ENCODE data around the gene ZBTB7C. TPM values are rescaled to one million over a fixed set of nuclear protein-coding genes. Genes with fewer than 3 reads are reported as not detected.

The ZBTB7C gene
- total and polyA plus RNA-seq, 4 donors, result 0.19 to 1.1 (median 0.45) TPM

- WGBS, result 21% methylated on average over 5 of the region's 5 CpGs
- Histone ChIP-seq H3K4me1 (ENCODE audit: control insufficient read depth in 4 of 4, insufficient read depth in 4 of 4, low read length in 3 of 4) (peaks cover 8 to 26% (median 23%) of the 10 kb centered on the region in 4 donors), H3K27ac (ENCODE audit: low read depth in 1 of 2, low read length in 2 of 2) (peak overlapping the region; percentile 14 to 30), H3K36me3 (ENCODE audit: control insufficient read depth in 4 of 4, insufficient read depth in 3 of 4, low read depth in 1 of 4, low read length in 3 of 4) (no peaks in the 10 kb centered on the region), H3K4me3 (ENCODE audit: low read depth in 1 of 3, low read length in 3 of 3) (no peak overlapping the region), H3K27me3 (ENCODE audit: control insufficient read depth in 4 of 4, insufficient read depth in 4 of 4, low read length in 3 of 4) (no peaks in the 10 kb centered on the region), H3K9ac (ENCODE audit: low read depth in 1 of 2, low read length in 2 of 2) (no peak overlapping the region), H3K9me3 (ENCODE audit: control insufficient read depth in 4 of 4, low read length in 3 of 4) (no peaks in the 10 kb centered on the region)
- TF ChIP-seq SP1 (IDR thresholded peaks at IDR 0.05), result peak; percentile 79
- no peak for TF ChIP-seq REST (IDR thresholded peaks at IDR 0.05)
- no peak for TF ChIP-seq TAF1 (conservative IDR thresholded peaks at IDR 0.05)
- TF ChIP-seq MAX (IDR thresholded peaks at IDR 0.05), result peak; percentile 71
- TF ChIP-seq HNF4G (IDR thresholded peaks at IDR 0.05), result peak; percentile 36
- TF ChIP-seq FOXA2 (IDR thresholded peaks at IDR 0.05), result peak; percentile 70
- TF ChIP-seq ATF3 (IDR thresholded peaks at IDR 0.05), result no peak
- peak; percentile 45 to 59 for TF ChIP-seq RAD21 (IDR thresholded peaks at IDR 0.05)
- TF ChIP-seq YY1 (IDR thresholded peaks at IDR 0.05), result peak; percentile 65
- no peak for TF ChIP-seq FOXA1 (IDR thresholded peaks at IDR 0.05)
- no peak for TF ChIP-seq CTCF (IDR thresholded peaks at IDR 0.05; ENCODE audit: low read depth, low read length, missing input control)
- TF ChIP-seq GABPA (IDR thresholded peaks at IDR 0.05 in 1 of 2, conservative IDR thresholded peaks at IDR 0.05 in 1 of 2), result no peak
- peak; percentile 78 to 91 for TF ChIP-seq RXRA (IDR thresholded peaks at IDR 0.05)
- TF ChIP-seq JUND (IDR thresholded peaks at IDR 0.05), result peak in 1 of 2 donors; percentile 57
- TF ChIP-seq ZBTB33 (IDR thresholded peaks at IDR 0.05), result peak; percentile 53
- TF ChIP-seq EGR1 (IDR thresholded peaks at IDR 0.05; ENCODE audit: low read depth in 2 of 2), result no peak
- TF ChIP-seq NR2F2 (IDR thresholded peaks at IDR 0.05), result no peak
- peak; percentile 75 to 88 for TF ChIP-seq HNF4A (conservative IDR thresholded peaks at IDR 0.05)
- DNase-seq (ENCODE audit: low spot score), result peak; percentile 56
Observed at GRCh38 chr18:48167897-48168253, 241.3 kb downstream of the ZBTB7C start.

Measured in liver (tissue), 9 donors.